ENCODE data around the gene AGBL4.
"Not testable (repeated sequence)": the region's sequence is repeated elsewhere in the genome, so short reads cannot be mapped to it uniquely, and the experiment has no call there.

The AGBL4 gene

GRCh38 chr1:49298304-49298703 lies 725.5 kb downstream of the AGBL4 start:
- no peak for DNase-seq (ENCODE audit: extremely low read depth, low read depth)
- TF ChIP-seq CTCF (IDR thresholded peaks at IDR 0.05; ENCODE audit: low read depth, low read length, missing control alignments) = no peak
- H3K4me3 ChIP-seq (replicated peaks; ENCODE audit: low read depth, low read length) = no peak overlapping the region

- DNase-seq (ENCODE audit: extremely low read depth, low read depth) = no peak
- H3K4me3 ChIP-seq (replicated peaks; ENCODE audit: low read depth, low read length) = no peak overlapping the region
- no peak for TF ChIP-seq CTCF (IDR thresholded peaks at IDR 0.05; ENCODE audit: low read depth, low read length, missing control alignments)
Observed at GRCh38 chr1:49297783-49298182, 726.0 kb downstream of the AGBL4 start.

GRCh38 chr1:49294539-49294938 lies 729.2 kb downstream of the AGBL4 start:
- no peak for TF ChIP-seq CTCF (IDR thresholded peaks at IDR 0.05; ENCODE audit: low read depth, low read length, missing control alignments)
- no peak overlapping the region for H3K4me3 ChIP-seq (replicated peaks; ENCODE audit: low read depth, low read length)
- DNase-seq (ENCODE audit: extremely low read depth, low read depth) = no peak

- H3K4me3 ChIP-seq (replicated peaks; ENCODE audit: low read depth, low read length) = no peak overlapping the region
- no peak for DNase-seq (ENCODE audit: extremely low read depth, low read depth)
- TF ChIP-seq CTCF (IDR thresholded peaks at IDR 0.05; ENCODE audit: low read depth, low read length, missing control alignments) = no peak
Observed at GRCh38 chr1:49293016-49293415, 730.7 kb downstream of the AGBL4 start.

GRCh38 chr1:49257211-49258049 lies 766.3 kb downstream of the AGBL4 start:
- DNase-seq (ENCODE audit: extremely low read depth, low read depth); H3K4me3 ChIP-seq (replicated peaks; ENCODE audit: low read depth, low read length): not testable (repeated sequence)

- H3K4me3 ChIP-seq (replicated peaks; ENCODE audit: low read depth, low read length) = no peak overlapping the region
- DNase-seq (ENCODE audit: extremely low read depth, low read depth) = no peak
- TF ChIP-seq CTCF (IDR thresholded peaks at IDR 0.05; ENCODE audit: low read depth, low read length, missing control alignments) = no peak
Observed at GRCh38 chr1:49252917-49253316, 770.8 kb downstream of the AGBL4 start.

- H3K4me3 ChIP-seq (replicated peaks; ENCODE audit: low read depth, low read length) = no peak overlapping the region
- no peak for DNase-seq (ENCODE audit: extremely low read depth, low read depth)
- no peak for TF ChIP-seq CTCF (IDR thresholded peaks at IDR 0.05; ENCODE audit: low read depth, low read length, missing control alignments)
Observed at GRCh38 chr1:49251019-49251784, 772.6 kb downstream of the AGBL4 start.
